ENCODE results near the gene FLT1. TPM values are rescaled to one million over a fixed set of nuclear protein-coding genes. Genes with fewer than 3 reads are reported as not detected.

The FLT1 gene
- total RNA-seq, 1 experiment from 2014 or later = 0.25 TPM

- no peak overlapping the region for H3K27ac ChIP-seq (ENCODE audit: low read depth, low read length)
- H4K20me1 ChIP-seq (ENCODE audit: insufficient read depth) = no peaks in the 10 kb centered on the region
- CTCF ChIA-PET = no interaction called here
- no peak overlapping the region for H2AFZ ChIP-seq (ENCODE audit: low read depth, low read length, poor library complexity, severe bottlenecking)
- no peak for ATAC-seq
- TF ChIP-seq SRF (IDR thresholded peaks at IDR 0.05; ENCODE audit: low read depth) = no peak
- no peak for TF ChIP-seq YY1 (IDR thresholded peaks at IDR 0.05; ENCODE audit: extremely low read depth, insufficient replicate concordance, low read depth, low read length)
- TF ChIP-seq EZH2phosphoT487 (IDR thresholded peaks at IDR 0.05; ENCODE audit: borderline replicate concordance) = no peak
- TF ChIP-seq TCF7L2 (IDR thresholded peaks at IDR 0.05; ENCODE audit: borderline replicate concordance, extremely low read depth, insufficient read depth, insufficient read length) = no peak
- no peak for TF ChIP-seq ZFX (IDR thresholded peaks at IDR 0.05)
- TF ChIP-seq POLR2AphosphoS5 (IDR thresholded peaks at IDR 0.05; ENCODE audit: low read depth, low read length) = no peak
- no peak for TF ChIP-seq SP1 (IDR thresholded peaks at IDR 0.05; ENCODE audit: low read depth)
- no peak for TF ChIP-seq SIN3A (IDR thresholded peaks at IDR 0.05; ENCODE audit: low read depth)
- no peak for TF ChIP-seq RAD21 (IDR thresholded peaks at IDR 0.05; ENCODE audit: low read depth)
- no peak for TF ChIP-seq EGR1 (IDR thresholded peaks at IDR 0.05; ENCODE audit: low read depth)
- no peak for TF ChIP-seq CBX3 (IDR thresholded peaks at IDR 0.05; ENCODE audit: low read depth)
- TF ChIP-seq ZBTB33 (IDR thresholded peaks at IDR 0.05; ENCODE audit: extremely low read depth, insufficient replicate concordance, low read length) = no peak
- no peaks in the 10 kb centered on the region for H3K4me1 ChIP-seq (ENCODE audit: control insufficient read depth in 1 of 2, insufficient read depth in 2 of 2, low read length in 2 of 2)
- H3K79me2 ChIP-seq (ENCODE audit: insufficient read depth, low read length) = no peaks in the 10 kb centered on the region
- POLR2A ChIA-PET = no interaction called here
- no peak overlapping the region for H3K9ac ChIP-seq (ENCODE audit: low read length)
- intact Hi-C loops (cut with micrococcal nuclease) = no loop called here
- H3K9me2 ChIP-seq (ENCODE audit: insufficient read depth) = no peaks in the 10 kb centered on the region
- H3K9me3 ChIP-seq (ENCODE audit: control insufficient read depth in 1 of 2, insufficient read depth in 1 of 2, low read depth in 1 of 2, low read length in 2 of 2) = no peaks in the 10 kb centered on the region
- no peak overlapping the region for H3K4me2 ChIP-seq (ENCODE audit: low read length)
- no TSS peak for BruUV-seq (replicated peaks)
- no peaks in the 10 kb centered on the region for H3K27me3 ChIP-seq (ENCODE audit: insufficient read depth, low read length)
- DNase-seq (ENCODE audit: low read depth, low spot score) = no peak
- no peak overlapping the region for H3K4me3 ChIP-seq (replicated peaks in 1 of 2; ENCODE audit: low read depth in 1 of 2, low read length in 2 of 2)
- RAD21 ChIA-PET (ENCODE audit: low non-redundant PET in 1 of 2, low total read pairs in 2 of 2, uncharacterized antibody in 2 of 2, unreplicated experiment in 2 of 2) = no interaction called here
- H3K36me3 ChIP-seq (ENCODE audit: control insufficient read depth in 1 of 2, insufficient read depth in 2 of 2, low read length in 2 of 2) = peaks cover 5 to 10% of the 10 kb centered on the region in 2 experiments; a peak in 3 of 4 replicates
Measured at GRCh38 chr13:28283600-28283999, 211.3 kb downstream of the FLT1 start.
